SU-DHL-6 (cell line): ENCODE results near the gene TYRO3.

Experiments used
- H2AFZ ChIP-seq: fragments of 200-600 bp; sonication (generic); 2 replicates; pipeline ENCODE4 v1.6.1; 2014; ENCODE audit warnings: low read depth, mild to moderate bottlenecking, moderate library complexity, mixed read lengths, antibody characterized with exemption, low read length; ENCODE audit not compliant: severe bottlenecking
- H3F3A ChIP-seq: fragments of 200-600 bp; shearing (Covaris generic); 2 replicates; pipeline ENCODE4 v1.6.0; 2016; ENCODE audit warnings: antibody characterized with exemption, mild to moderate bottlenecking; ENCODE audit not compliant: insufficient read depth
- H3K27ac ChIP-seq: fragments of 200-600 bp; sonication (generic); 2 replicates; pipeline ENCODE4 v1.5.1; 2016; ENCODE audit warnings: low read depth, mild to moderate bottlenecking, low read length, moderate library complexity, mixed read lengths
- H3K27me3 ChIP-seq: fragments of 200-600 bp; sonication (generic), shearing (Covaris generic); 2 replicates; pipeline ENCODE4 v1.6.0; 2014; ENCODE audit warnings: mild to moderate bottlenecking, low read length
- H3K36me3 ChIP-seq: fragments of 200-600 bp; sonication (generic); 2 replicates; pipeline ENCODE4 v1.6.1; 2014; ENCODE audit warnings: mild to moderate bottlenecking, low read length, mixed read lengths
- H3K4me2 ChIP-seq: fragments of 300-600, 200-600 bp; shearing (Covaris generic), sonication (generic); 2 replicates; pipeline ENCODE4 v1.6.0; 2014; ENCODE audit warnings: low read length, low read depth, mild to moderate bottlenecking; ENCODE audit not compliant: poor library complexity, severe bottlenecking
- H3K4me3 ChIP-seq: fragments of 200-600 bp; sonication (generic); 2 replicates; pipeline ENCODE4 v1.5.1; 2014; ENCODE audit warnings: antibody characterized with exemption, low read length, mild to moderate bottlenecking, mixed read lengths; ENCODE audit not compliant: insufficient read depth, poor library complexity, severe bottlenecking
- H3K79me2 ChIP-seq: fragments of 200-600 bp; sonication (generic); 2 replicates; pipeline ENCODE4 v1.6.1; 2014; ENCODE audit warnings: mild to moderate bottlenecking, low read length, moderate library complexity; ENCODE audit not compliant: insufficient read depth
- H3K9ac ChIP-seq: fragments of 200-600 bp; sonication (generic); 2 replicates; pipeline ENCODE4 v1.7.0; 2014; ENCODE audit warnings: mild to moderate bottlenecking, low read length
- H3K9me2 ChIP-seq: fragments of 200-600 bp; sonication (generic); replicated peaks from 2 replicates; pipeline ENCODE4 v1.6.1; 2014; ENCODE audit warnings: low read length; ENCODE audit not compliant: insufficient read depth
- H3K9me3 ChIP-seq: fragments of 200-600 bp; sonication (generic); 2 replicates; pipeline ENCODE4 v1.6.1; 2014; ENCODE audit warnings: low read length, mixed read lengths; ENCODE audit not compliant: insufficient read depth
- H4K20me1 ChIP-seq: fragments of 200-600 bp; sonication (generic); 2 replicates; pipeline ENCODE4 v1.6.1; 2014; ENCODE audit warnings: low read depth, mild to moderate bottlenecking, antibody characterized with exemption, low read length, moderate library complexity, mixed read lengths
- CTCF ChIP-seq: fragments of 200-600 bp; sonication (generic); IDR thresholded peaks from one replicate; pipeline ENCODE4 v1.5.1; 2017; ENCODE audit warnings: antibody characterized with exemption, mild to moderate bottlenecking, low read length, moderate library complexity; ENCODE audit not compliant: insufficient read depth, poor library complexity, severe bottlenecking
- EZH2phosphoT487 ChIP-seq: fragments of 200-600 bp; sonication (generic), shearing (Covaris generic); conservative IDR thresholded peaks from 2 replicates; pipeline ENCODE4 v1.6.1; 2018; ENCODE audit warnings: mild to moderate bottlenecking, antibody characterized with exemption, low read length, moderate library complexity, mixed read lengths

Gene TYRO3

DNA sequence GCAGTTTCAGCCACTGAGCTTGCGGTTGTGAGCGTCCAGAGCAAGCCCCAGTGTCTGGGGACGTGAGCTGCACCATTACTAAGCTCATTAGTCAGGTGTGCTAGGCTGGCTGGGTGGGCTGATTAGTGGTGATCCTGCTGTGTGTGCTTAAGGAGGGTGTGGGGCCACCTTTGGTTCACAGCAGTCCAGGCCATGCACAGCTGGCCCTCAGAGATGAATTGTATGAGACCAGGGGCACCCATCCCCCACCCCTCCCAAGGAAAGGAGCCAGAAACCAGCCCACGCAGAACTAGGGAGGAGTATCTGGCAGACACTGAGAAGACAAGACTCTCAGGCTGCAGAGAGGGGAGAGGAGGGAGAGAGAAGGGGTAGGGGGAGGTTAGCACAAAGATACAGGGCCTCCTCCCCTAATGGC is 3.8 kb downstream of the TYRO3 start:
- no peak overlapping the region for H3K4me3 ChIP-seq
- no peaks in the 10 kb centered on the region for H3K36me3 ChIP-seq
- TF ChIP-seq CTCF = no peak
- no peak for TF ChIP-seq EZH2phosphoT487
- peaks cover 5% of the 10 kb centered on the region; the same call in 1 of the 2 replicates for H3F3A ChIP-seq
- no peaks in the 10 kb centered on the region for H4K20me1 ChIP-seq
- no peak overlapping the region for H3K4me2 ChIP-seq
- H3K9ac ChIP-seq = no peak overlapping the region
- H3K79me2 ChIP-seq = no peaks in the 10 kb centered on the region
- H3K27ac ChIP-seq = no peak overlapping the region
- no peaks in the 10 kb centered on the region for H3K9me2 ChIP-seq
- H2AFZ ChIP-seq = no peak overlapping the region
- H3K9me3 ChIP-seq = no peaks in the 10 kb centered on the region
- H3K27me3 ChIP-seq = peaks cover 2% of the 10 kb centered on the region; the same call in 1 of the 2 replicates

- Histone ChIP-seq H3K79me2 (no peaks in the 10 kb centered on the region), H4K20me1 (no peaks in the 10 kb centered on the region), H3K9ac (no peak overlapping the region), H2AFZ (no peak overlapping the region), H3K9me2 (no peaks in the 10 kb centered on the region), H3K27me3 (peaks cover 2% of the 10 kb centered on the region; the same call in 1 of the 2 replicates), H3K27ac (no peak overlapping the region), H3F3A (no peaks in the 10 kb centered on the region), H3K4me3 (no peak overlapping the region), H3K9me3 (no peaks in the 10 kb centered on the region), H3K36me3 (no peaks in the 10 kb centered on the region), H3K4me2 (no peak overlapping the region)
- TF ChIP-seq CTCF = no peak
- no peak for TF ChIP-seq EZH2phosphoT487
These were observed 5.4 kb downstream of the TYRO3 start for GRCh38 chr15:41564286-41564959.

DNA sequence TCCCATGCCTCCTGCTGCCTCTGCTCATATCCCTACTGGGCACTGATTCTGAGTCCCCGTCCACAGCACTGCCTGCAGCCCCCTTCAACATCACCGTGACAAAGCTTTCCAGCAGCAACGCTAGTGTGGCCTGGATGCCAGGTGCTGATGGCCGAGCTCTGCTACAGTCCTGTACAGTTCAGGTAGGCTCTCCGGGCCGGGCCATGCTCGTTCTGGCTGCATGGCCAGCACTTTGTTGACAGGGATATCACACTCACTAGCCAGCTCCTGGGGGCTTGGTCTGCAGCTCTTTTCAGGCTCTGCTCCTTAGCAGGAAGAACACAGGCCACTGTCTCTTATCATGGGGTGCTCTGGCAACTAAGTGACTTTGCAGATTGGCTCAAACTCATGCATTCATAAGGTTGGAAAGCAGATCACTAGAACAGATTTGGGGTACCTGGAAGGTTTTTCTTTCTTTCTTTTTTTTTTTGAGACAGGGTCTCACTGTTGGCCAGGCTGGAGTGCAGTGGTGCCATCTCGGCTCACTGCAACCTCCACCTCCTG is 6.0 kb downstream of the TYRO3 start:
- Histone ChIP-seq H3K4me2 (no peak overlapping the region), H3K36me3 (no peaks in the 10 kb centered on the region), H3K27ac (no peak overlapping the region), H3K9me2 (no peaks in the 10 kb centered on the region), H3K27me3 (no peaks in the 10 kb centered on the region), H3K4me3 (no peak overlapping the region), H3K79me2 (no peaks in the 10 kb centered on the region), H3F3A (no peaks in the 10 kb centered on the region), H3K9ac (no peak overlapping the region), H4K20me1 (no peaks in the 10 kb centered on the region), H3K9me3 (no peaks in the 10 kb centered on the region), H2AFZ (no peak overlapping the region)
- TF ChIP-seq EZH2phosphoT487 (no peak), CTCF (no peak)
